NB4 (cell line): ENCODE results near the gene HOXB7.

Experiments used
- MYC ChIP-seq: IDR thresholded peaks from 2 replicates; pipeline ENCODE4 v1.6.1; 2011; ENCODE audit warnings: low read depth, low read length
- POLR2A ChIP-seq: IDR thresholded peaks from 2 replicates; pipeline ENCODE4 v1.6.1; 2011; ENCODE audit warnings: mild to moderate bottlenecking; ENCODE audit not compliant: insufficient read length; ENCODE audit errors: extremely low read depth
- TF ChIP-seq, protein P1 (sequence below): IDR thresholded peaks from one replicate; pipeline ENCODE4 v1.5.1; 2012; ENCODE audit warnings: low read depth, low read length
- TF ChIP-seq, protein P2 (sequence below): IDR thresholded peaks from 2 replicates; pipeline ENCODE4 v1.6.1; 2011; ENCODE audit warnings: low read depth, low read length

DNA sequence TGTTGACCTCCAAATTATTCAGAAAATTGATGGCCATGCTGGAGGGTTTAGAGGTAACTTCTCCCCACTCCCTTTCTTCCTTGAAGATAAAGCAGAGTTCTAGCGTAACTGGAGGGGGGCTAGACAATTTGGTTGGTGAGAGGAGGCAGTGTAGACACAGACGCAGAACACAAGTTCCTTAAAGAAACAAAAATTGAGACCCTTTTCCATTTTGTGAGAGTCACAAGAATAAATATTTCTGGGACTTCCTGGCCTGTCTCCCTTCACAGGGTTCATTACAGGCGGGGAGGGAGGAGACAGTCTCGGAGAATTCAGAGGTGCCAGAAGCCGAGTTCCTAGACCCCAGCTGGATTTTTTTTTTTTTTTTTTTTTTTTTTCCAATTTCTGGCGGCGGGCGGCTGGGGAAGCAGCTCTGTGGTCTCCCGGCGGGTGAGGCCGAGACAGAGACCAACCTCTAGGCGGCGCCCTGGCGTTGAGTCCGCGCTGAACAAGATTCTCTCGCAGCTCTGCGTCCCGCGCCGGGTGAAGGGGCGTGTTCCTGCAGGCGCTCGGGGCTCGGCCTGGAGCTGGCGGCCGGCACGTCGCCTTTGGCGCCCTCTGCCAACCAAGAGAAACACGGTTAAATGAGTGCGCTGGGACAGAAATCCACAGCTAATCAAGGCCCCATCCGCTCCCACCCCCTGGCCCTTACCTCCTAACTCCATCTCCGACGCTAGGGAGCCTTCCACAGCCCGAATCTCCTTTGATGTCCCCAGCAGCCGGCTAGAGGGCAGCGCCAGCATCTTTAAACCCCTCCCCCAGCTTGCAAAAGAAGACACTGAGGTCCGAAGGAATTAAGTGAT lies 25.6 kb upstream of the HOXB7 start:
- TF ChIP-seq, protein P1, sequence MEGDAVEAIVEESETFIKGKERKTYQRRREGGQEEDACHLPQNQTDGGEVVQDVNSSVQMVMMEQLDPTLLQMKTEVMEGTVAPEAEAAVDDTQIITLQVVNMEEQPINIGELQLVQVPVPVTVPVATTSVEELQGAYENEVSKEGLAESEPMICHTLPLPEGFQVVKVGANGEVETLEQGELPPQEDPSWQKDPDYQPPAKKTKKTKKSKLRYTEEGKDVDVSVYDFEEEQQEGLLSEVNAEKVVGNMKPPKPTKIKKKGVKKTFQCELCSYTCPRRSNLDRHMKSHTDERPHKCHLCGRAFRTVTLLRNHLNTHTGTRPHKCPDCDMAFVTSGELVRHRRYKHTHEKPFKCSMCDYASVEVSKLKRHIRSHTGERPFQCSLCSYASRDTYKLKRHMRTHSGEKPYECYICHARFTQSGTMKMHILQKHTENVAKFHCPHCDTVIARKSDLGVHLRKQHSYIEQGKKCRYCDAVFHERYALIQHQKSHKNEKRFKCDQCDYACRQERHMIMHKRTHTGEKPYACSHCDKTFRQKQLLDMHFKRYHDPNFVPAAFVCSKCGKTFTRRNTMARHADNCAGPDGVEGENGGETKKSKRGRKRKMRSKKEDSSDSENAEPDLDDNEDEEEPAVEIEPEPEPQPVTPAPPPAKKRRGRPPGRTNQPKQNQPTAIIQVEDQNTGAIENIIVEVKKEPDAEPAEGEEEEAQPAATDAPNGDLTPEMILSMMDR: peak; percentile 58
- TF ChIP-seq POLR2A: no peak
- 0 out of 2 replicates have a peak, but pooled peaks have one; percentile 31 for TF ChIP-seq MYC
- TF ChIP-seq, protein P2, sequence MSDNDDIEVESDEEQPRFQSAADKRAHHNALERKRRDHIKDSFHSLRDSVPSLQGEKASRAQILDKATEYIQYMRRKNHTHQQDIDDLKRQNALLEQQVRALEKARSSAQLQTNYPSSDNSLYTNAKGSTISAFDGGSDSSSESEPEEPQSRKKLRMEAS: no peak
